HG03060 (cell line): ENCODE results near the gene GRIK4.

Source experiments
- ATAC-seq: cut with Tn5 transposase; IDR thresholded peaks from one replicate; pipeline ENCODE4 v1.9.1; 2021; ENCODE audit warnings: low read depth, moderate number of reproducible peaks; ENCODE audit not compliant: unreplicated experiment

The GRIK4 gene

DNA sequence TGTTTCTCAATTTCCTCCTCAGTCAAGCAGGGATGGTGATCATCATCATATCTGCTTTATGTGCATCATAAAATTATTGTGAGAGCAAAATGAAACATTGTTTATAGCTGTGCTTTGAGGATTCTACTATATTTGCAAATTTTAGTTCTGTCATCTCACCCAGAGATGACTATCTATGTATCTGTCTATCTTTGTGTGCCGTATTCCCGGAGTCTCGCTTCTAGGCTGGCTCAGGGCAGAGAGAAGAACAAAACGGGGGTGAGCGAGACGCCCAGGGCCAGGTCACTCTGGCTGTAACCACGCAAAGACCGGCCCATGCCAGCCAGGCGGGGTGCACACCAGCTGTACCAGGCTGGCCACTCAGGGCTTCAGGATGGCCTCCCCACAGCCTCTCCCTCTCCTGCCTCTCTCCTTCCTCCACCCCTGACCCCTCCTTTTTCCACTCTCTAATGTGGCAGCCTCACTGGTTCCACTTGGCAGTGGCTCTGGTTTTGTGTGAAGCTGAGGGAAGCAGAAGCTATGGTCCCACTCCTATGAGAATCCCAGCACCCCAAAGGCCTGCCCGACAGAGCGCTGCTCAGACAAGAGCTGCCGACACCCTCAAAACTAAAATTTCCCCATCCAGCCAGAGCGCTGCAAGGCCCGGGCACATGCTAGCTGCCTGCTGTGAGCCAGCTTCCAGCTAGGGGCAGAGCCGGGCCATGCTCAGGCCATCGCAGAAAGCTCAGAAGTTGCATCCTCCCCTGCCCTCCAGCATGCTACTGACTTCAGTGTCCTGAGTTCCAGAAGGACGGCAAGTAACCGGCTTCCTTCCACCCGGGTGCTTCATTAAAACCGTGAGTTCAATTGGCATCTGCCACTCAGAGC is 372.8 kb downstream of the GRIK4 start:
- no peak for ATAC-seq

- no peak for ATAC-seq
Measured at GRCh38 chr11:120890609-120891320, 379.2 kb downstream of the GRIK4 start.

DNA sequence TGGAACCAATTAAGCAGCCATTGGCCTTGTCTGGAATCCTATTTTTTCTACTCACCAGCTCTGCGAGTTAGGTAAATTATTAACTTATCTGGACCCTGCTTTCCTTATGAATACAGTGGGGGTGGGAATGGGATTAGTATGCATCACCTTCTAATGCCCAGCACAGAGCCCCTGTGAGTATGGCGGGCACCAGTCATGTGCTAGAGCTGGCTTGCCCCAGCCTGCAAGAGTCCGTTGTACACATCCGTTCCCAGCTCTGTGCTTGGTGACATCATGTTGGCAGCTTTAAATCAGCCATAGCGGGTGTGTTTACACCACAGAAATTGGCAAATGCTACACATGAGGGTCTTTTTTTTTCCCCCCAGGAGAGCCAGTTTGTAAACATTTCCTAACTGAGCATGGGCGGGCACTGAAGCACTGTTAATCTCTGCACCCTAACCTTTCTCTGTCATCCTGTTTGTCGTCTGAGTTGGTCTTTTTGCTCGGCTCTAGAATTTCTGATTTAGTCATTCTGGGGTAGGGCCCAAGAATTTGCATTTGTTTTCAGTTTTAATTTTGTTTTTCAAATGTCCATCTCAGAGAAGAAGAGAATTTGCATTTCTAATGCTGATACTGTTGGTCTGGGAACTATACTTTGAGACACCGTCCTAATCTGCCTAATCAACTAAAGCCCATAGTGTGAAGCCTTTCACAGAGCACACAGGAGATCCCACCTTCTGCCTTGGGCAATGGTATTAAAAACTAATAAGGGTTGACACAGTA is 382.1 kb downstream of the GRIK4 start:
- ATAC-seq = no peak

DNA sequence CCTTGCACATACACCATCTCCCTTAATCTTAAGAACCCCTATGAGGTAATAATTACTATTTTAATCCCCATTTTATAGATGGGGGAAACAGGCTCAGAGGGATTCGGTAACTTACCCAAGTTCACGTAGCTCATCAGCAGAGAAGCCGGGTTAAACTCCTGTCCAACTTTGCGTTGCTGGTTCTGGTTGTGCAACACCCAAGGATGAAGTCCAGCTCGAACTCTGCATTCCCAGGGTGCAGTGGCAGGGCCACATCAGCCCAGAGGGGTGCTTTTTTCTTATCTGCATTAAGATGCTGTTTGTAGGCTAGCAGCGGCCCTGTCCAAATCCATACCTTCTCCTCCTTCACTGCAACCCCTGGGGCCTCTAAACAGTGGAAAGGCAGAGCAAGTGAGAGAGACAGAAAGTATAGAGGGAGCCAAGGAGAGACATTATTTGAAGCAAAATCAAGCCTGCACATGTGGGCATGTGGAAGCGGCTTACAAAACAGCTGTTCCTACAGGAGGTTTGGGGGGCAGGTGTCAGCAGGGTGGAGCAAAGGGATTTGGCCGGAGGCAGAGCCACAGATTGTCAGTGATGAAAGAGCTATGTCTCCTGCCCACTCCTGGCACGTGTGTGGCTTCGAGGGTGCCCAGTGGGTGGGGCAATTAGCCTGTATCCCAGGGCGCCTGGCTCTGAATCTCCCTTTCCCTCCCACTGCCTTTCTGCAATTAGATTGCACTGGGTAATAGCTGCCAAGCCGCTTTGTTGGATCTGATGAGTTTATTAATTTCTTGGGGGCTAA is 382.8 kb downstream of the GRIK4 start:
- ATAC-seq = no peak

GRCh38 chr11:120896687-120897086 is 385.1 kb downstream of the GRIK4 start:
- ATAC-seq = no peak

DNA sequence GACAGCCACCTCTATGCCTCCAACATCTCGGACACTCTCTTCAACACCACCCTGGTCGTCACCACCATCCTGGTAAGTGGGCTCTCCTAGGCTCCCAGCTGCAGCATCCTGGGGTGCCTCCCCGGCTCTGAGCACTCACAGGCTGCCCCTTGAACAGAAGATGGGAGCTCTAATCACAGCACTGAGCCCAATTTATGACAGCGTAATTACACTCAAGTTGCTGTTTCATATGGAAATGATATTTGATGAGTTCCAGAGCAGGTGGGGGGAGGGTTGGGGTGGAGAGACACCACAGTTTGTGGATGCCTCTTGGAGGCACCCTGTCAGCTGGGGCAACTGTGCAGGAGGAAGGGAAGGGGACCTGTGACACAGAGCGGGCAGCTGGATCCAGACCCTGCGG is 387.0 kb downstream of the GRIK4 start:
- ATAC-seq = no peak

DNA sequence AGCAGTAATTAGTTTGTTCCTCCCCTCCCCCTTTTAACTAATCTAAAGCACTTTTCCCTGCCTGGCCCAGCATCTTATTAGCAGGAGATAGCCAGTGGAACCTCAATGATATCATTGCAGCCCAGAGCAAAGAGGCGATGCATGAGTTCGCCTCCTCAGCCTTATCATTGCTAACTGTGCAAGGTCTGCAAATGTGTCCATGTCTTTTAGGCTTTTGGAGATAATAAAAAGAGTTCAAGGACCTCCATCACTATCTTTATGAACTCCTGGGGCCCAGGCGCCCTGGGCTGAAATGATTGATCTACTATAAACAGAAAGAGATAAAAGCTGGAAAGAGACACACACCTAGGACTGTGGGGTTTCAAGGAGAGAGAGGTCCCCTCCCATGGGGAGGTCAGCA is 388.2 kb downstream of the GRIK4 start:
- ATAC-seq = no peak

DNA sequence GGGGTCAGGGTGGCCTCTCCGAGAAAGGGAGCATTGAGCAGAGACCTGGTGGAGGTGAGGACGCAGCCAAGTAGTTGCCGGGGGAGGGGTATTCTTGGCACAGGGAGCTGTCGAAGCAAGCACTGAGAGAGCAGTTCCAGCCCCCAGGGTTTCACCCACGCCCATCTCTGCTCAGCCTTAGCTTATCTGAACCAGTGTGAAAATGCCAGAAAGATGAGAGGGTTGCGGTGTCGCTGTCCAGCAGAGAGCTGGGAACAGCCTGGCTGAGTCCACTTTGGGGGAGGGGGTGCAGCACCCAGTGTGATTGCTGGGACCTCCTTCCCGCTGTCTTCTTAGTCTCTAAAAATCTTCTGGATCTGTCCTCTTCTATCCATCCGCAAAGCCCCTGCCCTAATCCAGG is 389.1 kb downstream of the GRIK4 start:
- ATAC-seq = no peak

DNA sequence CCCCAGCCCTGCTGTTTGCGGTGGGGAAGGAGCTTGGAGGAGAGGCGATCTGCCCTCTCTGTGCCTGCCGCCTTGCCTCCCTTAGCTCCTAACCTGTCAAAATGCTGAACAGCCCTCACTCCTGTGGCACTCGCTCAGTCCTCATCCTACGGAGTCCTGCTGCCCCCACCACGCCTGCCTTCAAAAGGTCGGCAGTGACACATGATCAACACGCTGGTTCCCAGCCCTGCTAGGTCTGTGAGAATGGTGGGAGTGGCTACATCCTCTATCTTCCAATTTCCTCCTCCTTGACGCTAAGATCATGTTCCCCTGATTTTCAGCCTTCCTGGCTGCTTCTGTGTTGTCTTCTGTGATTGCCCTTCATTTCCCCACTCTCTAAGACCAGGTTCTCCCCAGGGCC is 392.1 kb downstream of the GRIK4 start:
- ATAC-seq = no peak

- no peak for ATAC-seq
Measured at GRCh38 chr11:120904116-120904515, 392.6 kb downstream of the GRIK4 start.

DNA sequence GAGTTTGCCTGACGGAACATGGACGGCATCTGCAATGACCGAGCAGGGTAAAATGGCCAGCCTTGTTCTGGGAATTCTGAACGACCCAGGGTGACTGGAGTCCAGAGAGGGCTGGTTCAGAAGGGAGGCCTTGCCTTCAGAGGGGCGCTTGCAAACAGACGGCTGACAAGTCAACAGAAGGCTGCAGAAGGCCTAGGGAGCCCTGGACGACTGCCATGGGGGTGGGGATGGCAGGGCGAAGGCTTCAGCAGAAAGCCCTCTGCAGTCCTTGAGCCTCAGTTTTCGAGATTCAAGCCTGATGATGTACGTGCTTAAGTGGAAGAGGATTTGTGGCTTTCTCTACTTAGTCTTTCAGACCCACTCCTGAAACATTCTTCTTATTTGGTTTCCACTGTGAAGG is 395.2 kb downstream of the GRIK4 start:
- no peak for ATAC-seq

GRCh38 chr11:120907971-120908370 is 396.4 kb downstream of the GRIK4 start:
- ATAC-seq = no peak

GRCh38 chr11:120908461-120909181 is 397.1 kb downstream of the GRIK4 start:
- no peak for ATAC-seq

GRCh38 chr11:120909676-120910416 is 398.3 kb downstream of the GRIK4 start:
- no peak for ATAC-seq

- ATAC-seq = no peak
Measured at GRCh38 chr11:120911943-120912342, 400.4 kb downstream of the GRIK4 start.

- no peak for ATAC-seq
Measured at GRCh38 chr11:120912504-120912903, 401.0 kb downstream of the GRIK4 start.

GRCh38 chr11:120912915-120913314 is 401.4 kb downstream of the GRIK4 start:
- no peak for ATAC-seq

GRCh38 chr11:120914021-120914420 is 402.5 kb downstream of the GRIK4 start:
- no peak for ATAC-seq

DNA sequence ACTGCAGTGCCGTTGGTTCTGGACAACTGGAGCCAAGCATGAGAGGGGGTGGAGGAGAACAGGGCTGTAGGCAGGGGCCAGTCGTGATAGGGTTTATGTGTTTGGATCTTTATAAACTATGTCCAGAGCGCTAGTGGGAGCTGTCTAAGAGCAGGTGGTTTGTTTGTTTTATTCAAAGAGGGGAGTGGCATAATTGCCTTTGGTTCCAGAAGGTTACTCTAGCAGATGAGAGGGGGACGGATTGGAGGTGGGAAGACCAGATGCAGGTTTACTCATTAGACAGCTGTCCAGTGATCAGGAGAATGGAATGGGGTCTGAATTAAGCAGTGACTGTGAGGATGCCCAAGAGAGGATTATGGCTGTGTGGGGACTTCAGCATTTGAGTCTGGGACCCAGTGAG is 403.1 kb downstream of the GRIK4 start:
- ATAC-seq = no peak
